ENCODE measurements around the gene UFL1. TPM values are rescaled to one million over a fixed set of nuclear protein-coding genes. Genes with fewer than 3 reads are reported as not detected.
"Not testable (repeated sequence)": the region's sequence is repeated elsewhere in the genome, so short reads cannot be mapped to it uniquely, and the experiment has no call there.

UFL1 gene
- total RNA-seq, 2 donors from 2014 or later, result 16.5 to 27.5 TPM

GRCh38 chr6:96554558-96554957, 33.0 kb downstream of the UFL1 start:
- no peak for DNase-seq (ENCODE audit: low spot score)
- Histone ChIP-seq H3K4me3 (no peak overlapping the region), H3K27me3 (no peaks in the 10 kb centered on the region), H3K4me1 (no peaks in the 10 kb centered on the region), H3K36me3 (peaks cover 66% of the 10 kb centered on the region), H3K9me3 (no peaks in the 10 kb centered on the region), H3K27ac (no peak overlapping the region)
- TF ChIP-seq CTCF (IDR thresholded peaks at IDR 0.05), result no peak

- H3K27me3 ChIP-seq; H3K9me3 ChIP-seq; H3K27ac ChIP-seq; DNase-seq (ENCODE audit: low spot score); H3K4me1 ChIP-seq; H3K4me3 ChIP-seq: not testable (repeated sequence)
- peaks cover 14% of the 10 kb centered on the region for H3K36me3 ChIP-seq
Measured at GRCh38 chr6:96559740-96560139, 38.1 kb downstream of the UFL1 start.

GRCh38 chr6:96562886-96563285, 41.3 kb downstream of the UFL1 start, which contains the start of gene FHL5:
Gene FHL5 (plus strand): TSS chr6:96563128. CDS start chr6:96603614, 40,486 bp downstream.
- Histone ChIP-seq H3K4me3 (peak within 1 kb of the TSS in 1 of 2 donors; percentile 17), H3K4me1 (no peaks in the 10 kb centered on the region), H3K27me3 (no peaks in the 10 kb centered on the region), H3K27ac (peak within 1 kb of the TSS in 1 of 2 donors; percentile 14), H3K36me3 (no peaks in the 10 kb centered on the region), H3K9me3 (no peaks in the 10 kb centered on the region)
- no peak for TF ChIP-seq CTCF (IDR thresholded peaks at IDR 0.05)
- DNase-seq (ENCODE audit: low spot score), result no peak

- Histone ChIP-seq H3K9me3 (no peaks in the 10 kb centered on the region), H3K4me1 (no peaks in the 10 kb centered on the region), H3K36me3 (no peaks in the 10 kb centered on the region), H3K4me3 (peak overlapping the region; percentile 11 to 17), H3K27ac (peak overlapping the region in 1 of 2 donors; percentile 14), H3K27me3 (no peaks in the 10 kb centered on the region)
- no peak for DNase-seq (ENCODE audit: low spot score)
- no peak for TF ChIP-seq CTCF (IDR thresholded peaks at IDR 0.05)
Measured at GRCh38 chr6:96563853-96564252, 42.2 kb downstream of the UFL1 start.

- no peaks in the 10 kb centered on the region for H3K4me1 ChIP-seq
- no peak overlapping the region for H3K4me3 ChIP-seq
- H3K27me3 ChIP-seq, result no peaks in the 10 kb centered on the region
- no peak for TF ChIP-seq CTCF (IDR thresholded peaks at IDR 0.05)
- H3K27ac ChIP-seq, result no peak overlapping the region
- no peak for DNase-seq (ENCODE audit: low spot score)
- H3K9me3 ChIP-seq, result peaks cover 0 to 24% of the 10 kb centered on the region in 2 donors
- no peaks in the 10 kb centered on the region for H3K36me3 ChIP-seq
Measured at GRCh38 chr6:96570053-96570452, 48.4 kb downstream of the UFL1 start.

GRCh38 chr6:96571551-96571950, 49.9 kb downstream of the UFL1 start:
- TF ChIP-seq CTCF (IDR thresholded peaks at IDR 0.05), result no peak
- no peak overlapping the region for H3K27ac ChIP-seq
- no peaks in the 10 kb centered on the region for H3K36me3 ChIP-seq
- H3K4me3 ChIP-seq, result no peak overlapping the region
- peaks cover 0 to 24% of the 10 kb centered on the region in 2 donors for H3K9me3 ChIP-seq
- H3K27me3 ChIP-seq, result no peaks in the 10 kb centered on the region
- H3K4me1 ChIP-seq, result no peaks in the 10 kb centered on the region
- no peak for DNase-seq (ENCODE audit: low spot score)

Measured in right atrium auricular region (tissue), 2 donors.